ENCODE data around the gene ARHGEF11.

Gene ARHGEF11

DNA sequence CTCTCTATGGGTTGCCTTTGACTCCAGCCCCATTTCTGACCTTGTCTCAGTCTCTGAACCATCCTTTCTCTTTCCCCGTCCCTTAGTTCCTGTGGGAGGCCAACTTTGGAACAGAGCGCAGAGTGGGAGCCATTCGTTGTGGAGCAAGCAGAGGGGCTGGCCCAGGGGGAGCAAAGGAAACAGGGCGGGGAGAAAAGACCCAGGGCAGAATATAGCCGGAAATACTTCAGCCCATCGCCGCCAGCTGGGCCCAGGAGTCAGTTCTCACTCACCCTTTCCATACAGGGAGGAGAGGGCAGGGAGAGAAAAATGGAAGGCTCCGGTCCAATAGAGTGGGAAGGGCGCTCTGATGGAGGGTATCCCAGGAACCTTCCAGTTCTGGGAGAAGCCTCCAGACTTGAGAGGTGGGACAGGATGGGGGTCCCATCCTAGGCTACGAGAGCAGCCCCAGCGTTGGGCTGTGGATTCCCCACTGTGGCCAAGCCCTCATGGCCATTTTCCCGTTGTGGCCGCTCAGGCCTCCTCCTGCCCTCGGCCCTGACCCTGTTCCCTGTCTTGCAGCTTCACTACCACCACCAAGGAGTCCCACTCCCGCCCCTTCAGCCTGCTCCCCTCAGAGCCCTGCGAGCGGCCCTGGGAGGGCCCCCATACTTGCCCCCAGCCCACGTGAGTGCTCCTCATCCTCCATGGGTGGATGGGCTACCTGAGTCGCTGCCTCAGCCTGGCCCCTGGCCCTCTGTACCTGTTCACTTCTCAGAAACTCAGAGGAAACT, 141.2 kb downstream of the ARHGEF11 start:
- Histone ChIP-seq H3K36me3 (ENCODE audit: insufficient read depth, low read depth, low read length) (no peaks in the 10 kb centered on the region), H3K27me3 (ENCODE audit: insufficient read depth, low read length) (no peaks in the 10 kb centered on the region; the same call in none of the 2 replicates), H3K4me1 (ENCODE audit: insufficient read depth, low read length) (no peaks in the 10 kb centered on the region), H3K9me3 (ENCODE audit: insufficient read depth, low read depth, low read length) (no peaks in the 10 kb centered on the region), H3K27ac (ENCODE audit: low read length) (no peak overlapping the region), H3K9ac (ENCODE audit: low read depth, low read length) (no peak overlapping the region), H3K4me3 (ENCODE audit: low read length) (no peak overlapping the region)

DNA sequence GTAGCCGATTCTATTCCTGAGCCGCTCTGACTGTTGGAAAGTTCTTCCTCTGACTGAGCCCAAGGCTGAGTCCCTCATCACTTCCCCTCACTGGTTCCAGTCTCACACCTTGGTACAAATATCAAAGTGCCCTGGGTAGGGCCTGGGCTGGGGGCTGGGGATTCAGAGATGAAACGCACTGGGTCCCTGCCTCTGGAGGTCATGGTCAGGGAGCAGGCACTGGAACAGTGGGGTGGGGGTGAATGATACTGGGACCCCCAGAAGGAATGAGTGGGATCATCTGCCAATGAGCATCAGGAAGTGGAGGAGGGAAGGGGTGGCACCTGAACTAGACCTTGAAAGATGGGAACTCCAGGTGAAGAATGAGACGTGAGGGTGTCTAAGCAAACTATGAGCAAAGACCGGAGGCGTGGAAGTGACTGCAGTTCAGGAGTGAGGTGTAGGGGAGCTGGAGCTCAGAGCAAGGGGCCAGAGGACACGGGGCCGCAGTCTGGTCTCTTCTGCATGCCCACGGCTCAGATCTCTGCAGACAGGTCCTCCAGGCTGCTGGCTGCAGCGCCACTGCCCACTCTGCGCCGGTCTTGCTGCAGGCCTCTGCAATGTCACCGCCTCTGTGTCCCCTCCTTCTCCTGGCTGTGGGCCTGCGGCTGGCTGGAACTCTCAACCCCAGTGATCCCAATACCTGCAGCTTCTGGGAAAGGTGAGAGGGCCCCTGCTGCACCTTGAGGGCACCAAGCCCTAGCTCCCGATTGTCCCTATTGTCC, 142.0 kb downstream of the ARHGEF11 start:
- H3K9me3 ChIP-seq (ENCODE audit: insufficient read depth, low read depth, low read length): no peaks in the 10 kb centered on the region
- H3K36me3 ChIP-seq (ENCODE audit: insufficient read depth, low read depth, low read length): no peaks in the 10 kb centered on the region
- H3K4me1 ChIP-seq (ENCODE audit: insufficient read depth, low read length): peaks cover 1% of the 10 kb centered on the region; the same call in 1 of the 2 replicates
- H3K27ac ChIP-seq (ENCODE audit: low read length): no peak overlapping the region
- H3K27me3 ChIP-seq (ENCODE audit: insufficient read depth, low read length): peaks cover 8% of the 10 kb centered on the region
- H3K4me3 ChIP-seq (ENCODE audit: low read length): no peak overlapping the region
- no peak overlapping the region for H3K9ac ChIP-seq (ENCODE audit: low read depth, low read length)

DNA sequence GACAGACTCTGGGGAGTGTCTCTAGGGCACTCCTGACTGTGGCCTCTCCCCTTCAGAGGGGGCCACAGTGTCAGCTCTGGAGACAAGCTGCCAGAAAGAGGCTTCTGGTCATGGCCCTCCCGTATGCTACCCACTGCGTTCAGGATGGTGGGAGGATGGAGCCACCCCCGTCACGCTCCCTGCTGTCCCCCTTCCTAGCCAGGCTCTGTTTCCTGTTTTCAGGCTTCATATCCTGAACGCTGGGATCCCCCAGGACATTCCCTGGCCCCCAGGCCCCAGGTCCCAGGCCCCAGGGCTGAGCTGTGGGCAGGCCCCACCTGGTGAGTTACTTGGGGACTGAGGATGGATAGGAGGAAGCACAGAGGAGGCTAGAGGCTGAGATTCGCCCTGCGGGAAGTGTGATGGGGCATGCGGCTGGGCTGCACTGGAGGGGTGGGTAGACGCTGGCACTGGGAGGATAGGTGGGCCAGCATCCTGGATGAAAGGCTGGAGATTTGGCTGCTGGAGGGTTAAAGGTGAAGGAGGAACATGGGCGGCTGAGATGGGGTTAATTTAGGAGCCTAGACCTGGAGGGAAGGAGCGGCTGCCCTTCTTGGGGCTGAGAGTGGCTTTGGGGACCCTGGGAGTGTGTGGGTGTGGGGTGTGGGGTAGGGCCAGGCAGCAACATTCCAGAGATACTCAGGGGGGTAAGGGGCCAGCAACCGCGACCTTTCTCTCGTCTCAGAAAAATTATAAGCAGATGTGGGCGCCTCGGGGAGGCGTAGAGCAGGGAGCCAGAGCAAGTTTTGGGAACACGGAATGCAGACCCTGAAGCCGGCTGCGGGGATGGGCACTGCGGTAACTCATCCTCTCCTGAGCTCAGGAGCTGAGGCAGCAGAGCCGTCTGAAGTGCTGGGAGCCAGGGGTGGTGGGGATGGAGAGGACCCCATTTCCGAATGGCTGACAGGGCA, 143.3 kb downstream of the ARHGEF11 start:
- Histone ChIP-seq H3K9me3 (ENCODE audit: insufficient read depth, low read depth, low read length) (no peaks in the 10 kb centered on the region), H3K27ac (ENCODE audit: low read length) (no peak overlapping the region), H3K9ac (ENCODE audit: low read depth, low read length) (no peak overlapping the region), H3K36me3 (ENCODE audit: insufficient read depth, low read depth, low read length) (no peaks in the 10 kb centered on the region), H3K4me3 (ENCODE audit: low read length) (no peak overlapping the region), H3K27me3 (ENCODE audit: insufficient read depth, low read length) (peaks cover 11% of the 10 kb centered on the region), H3K4me1 (ENCODE audit: insufficient read depth, low read length) (peaks cover 3% of the 10 kb centered on the region; the same call in 1 of the 2 replicates)

DNA sequence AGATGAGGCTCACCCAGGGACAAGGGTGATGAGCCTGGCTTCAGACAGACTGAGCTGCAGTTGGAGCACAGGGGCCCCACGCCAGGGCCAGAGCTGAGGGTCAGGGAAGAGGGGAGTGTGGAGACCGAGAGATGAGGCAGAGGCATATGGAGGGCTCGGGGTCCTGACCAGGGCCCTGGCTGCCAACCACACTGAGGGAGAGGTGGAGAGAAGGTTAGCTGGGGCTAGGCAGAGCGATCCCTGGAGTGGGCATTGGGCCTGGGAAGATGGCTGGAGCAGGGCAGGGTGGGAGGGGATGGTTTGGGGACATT, 144.0 kb downstream of the ARHGEF11 start:
- Histone ChIP-seq H3K4me1 (ENCODE audit: insufficient read depth, low read length) (peaks cover 3% of the 10 kb centered on the region; the same call in 1 of the 2 replicates), H3K9ac (ENCODE audit: low read depth, low read length) (no peak overlapping the region), H3K9me3 (ENCODE audit: insufficient read depth, low read depth, low read length) (no peaks in the 10 kb centered on the region), H3K27ac (ENCODE audit: low read length) (no peak overlapping the region), H3K27me3 (ENCODE audit: insufficient read depth, low read length) (peaks cover 11% of the 10 kb centered on the region), H3K4me3 (ENCODE audit: low read length) (no peak overlapping the region), H3K36me3 (ENCODE audit: insufficient read depth, low read depth, low read length) (no peaks in the 10 kb centered on the region)

GRCh38 chr1:156900896-156901589, 144.5 kb downstream of the ARHGEF11 start:
- Histone ChIP-seq H3K9ac (ENCODE audit: low read depth, low read length) (no peak overlapping the region), H3K4me1 (ENCODE audit: insufficient read depth, low read length) (peaks cover 7% of the 10 kb centered on the region; the same call in 1 of the 2 replicates), H3K27ac (ENCODE audit: low read length) (no peak overlapping the region), H3K4me3 (ENCODE audit: low read length) (no peak overlapping the region), H3K27me3 (ENCODE audit: insufficient read depth, low read length) (peaks cover 13% of the 10 kb centered on the region), H3K36me3 (ENCODE audit: insufficient read depth, low read depth, low read length) (no peaks in the 10 kb centered on the region), H3K9me3 (ENCODE audit: insufficient read depth, low read depth, low read length) (no peaks in the 10 kb centered on the region)

DNA sequence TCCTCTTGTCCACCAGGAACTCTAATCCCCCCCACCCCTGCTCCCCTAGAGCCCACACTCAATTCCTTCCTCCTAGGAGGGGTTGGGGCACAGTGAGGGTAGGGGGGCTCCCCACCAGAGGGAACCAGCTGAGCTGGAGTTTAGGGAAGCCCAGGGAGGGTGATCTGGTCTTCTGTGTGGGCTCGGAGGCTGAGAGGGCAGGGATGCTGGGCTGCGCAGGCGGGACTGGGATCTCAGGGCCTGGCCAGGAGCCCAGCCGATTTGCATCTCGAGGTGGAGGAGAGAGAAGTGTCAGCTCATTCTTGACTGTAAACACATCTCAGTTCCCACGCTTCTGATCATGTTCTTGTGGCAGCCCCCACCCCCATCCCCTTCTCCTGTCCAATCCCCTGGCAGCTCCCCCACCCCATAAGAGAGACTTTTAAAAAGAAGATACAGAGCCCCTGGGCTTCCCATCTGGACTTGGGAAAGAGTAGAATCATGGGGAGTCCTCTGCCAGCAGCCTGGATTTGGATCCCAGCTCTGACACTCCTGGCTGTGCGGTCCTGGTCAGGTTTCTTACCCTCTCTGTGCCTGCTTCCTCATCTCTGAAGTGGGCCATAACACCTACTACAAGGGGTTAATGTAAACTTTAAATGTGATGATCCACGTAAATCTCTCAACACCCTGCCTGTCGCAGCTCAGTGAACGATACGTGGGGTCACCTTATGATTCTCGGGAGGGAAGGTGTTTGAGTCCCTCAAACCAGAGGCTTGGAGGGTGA, 145.4 kb downstream of the ARHGEF11 start:
- peaks cover 8% of the 10 kb centered on the region; the same call in 1 of the 2 replicates for H3K4me1 ChIP-seq (ENCODE audit: insufficient read depth, low read length)
- H3K36me3 ChIP-seq (ENCODE audit: insufficient read depth, low read depth, low read length): no peaks in the 10 kb centered on the region
- H3K4me3 ChIP-seq (ENCODE audit: low read length): no peak overlapping the region
- no peak overlapping the region for H3K9ac ChIP-seq (ENCODE audit: low read depth, low read length)
- H3K27me3 ChIP-seq (ENCODE audit: insufficient read depth, low read length): peaks cover 22% of the 10 kb centered on the region
- no peak overlapping the region for H3K27ac ChIP-seq (ENCODE audit: low read length)
- H3K9me3 ChIP-seq (ENCODE audit: insufficient read depth, low read depth, low read length): no peaks in the 10 kb centered on the region

GRCh38 chr1:156898971-156899664, 146.4 kb downstream of the ARHGEF11 start:
- peaks cover 8% of the 10 kb centered on the region; the same call in 1 of the 2 replicates for H3K4me1 ChIP-seq (ENCODE audit: insufficient read depth, low read length)
- no peak overlapping the region for H3K4me3 ChIP-seq (ENCODE audit: low read length)
- no peaks in the 10 kb centered on the region for H3K36me3 ChIP-seq (ENCODE audit: insufficient read depth, low read depth, low read length)
- H3K9me3 ChIP-seq (ENCODE audit: insufficient read depth, low read depth, low read length): no peaks in the 10 kb centered on the region
- no peak overlapping the region for H3K27ac ChIP-seq (ENCODE audit: low read length)
- no peak overlapping the region for H3K9ac ChIP-seq (ENCODE audit: low read depth, low read length)
- H3K27me3 ChIP-seq (ENCODE audit: insufficient read depth, low read length): peaks cover 32% of the 10 kb centered on the region

DNA sequence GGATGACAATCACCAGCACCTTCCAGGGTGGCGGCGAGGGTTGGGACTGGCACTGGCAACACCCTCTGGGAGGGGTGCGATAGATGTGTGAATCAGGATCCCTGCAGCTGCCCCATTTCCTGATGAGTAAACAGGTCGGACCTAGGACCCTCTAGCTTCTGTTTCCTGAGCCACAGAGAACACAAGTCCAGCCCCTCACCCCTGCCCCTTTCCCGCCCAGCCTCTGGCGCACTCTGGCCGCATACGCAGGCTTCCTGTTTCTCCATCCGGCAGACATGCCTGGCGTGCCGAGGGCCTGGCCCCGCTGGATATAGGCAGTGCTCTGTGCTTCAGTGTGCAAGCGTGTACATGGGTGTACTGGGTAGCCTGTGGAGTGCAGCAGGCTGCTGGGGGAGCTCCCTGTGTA, 147.4 kb downstream of the ARHGEF11 start:
- no peak overlapping the region for H3K4me3 ChIP-seq (ENCODE audit: low read length)
- no peak overlapping the region for H3K27ac ChIP-seq (ENCODE audit: low read length)

GRCh38 chr1:156897078-156897825, 148.3 kb downstream of the ARHGEF11 start:
- Histone ChIP-seq H3K4me3 (ENCODE audit: low read length) (no peak overlapping the region), H3K9me3 (ENCODE audit: insufficient read depth, low read depth, low read length) (no peaks in the 10 kb centered on the region), H3K4me1 (ENCODE audit: insufficient read depth, low read length) (peaks cover 8% of the 10 kb centered on the region; the same call in 1 of the 2 replicates), H3K36me3 (ENCODE audit: insufficient read depth, low read depth, low read length) (no peaks in the 10 kb centered on the region), H3K27ac (ENCODE audit: low read length) (no peak overlapping the region), H3K9ac (ENCODE audit: low read depth, low read length) (no peak overlapping the region), H3K27me3 (ENCODE audit: insufficient read depth, low read length) (peaks cover 51% of the 10 kb centered on the region)

More for the DNA sequence above, 147.4 kb downstream of the ARHGEF11 start:
- Histone ChIP-seq H3K9ac (ENCODE audit: low read depth, low read length) (no peak overlapping the region), H3K9me3 (ENCODE audit: insufficient read depth, low read depth, low read length) (no peaks in the 10 kb centered on the region), H3K4me1 (ENCODE audit: insufficient read depth, low read length) (peaks cover 8% of the 10 kb centered on the region; the same call in 1 of the 2 replicates), H3K27me3 (ENCODE audit: insufficient read depth, low read length) (peaks cover 42% of the 10 kb centered on the region), H3K36me3 (ENCODE audit: insufficient read depth, low read depth, low read length) (no peaks in the 10 kb centered on the region)

All from iPS-20b (cell line).